ENCODE measurements around the gene TSPAN9.

- no peak for TF ChIP-seq CTCF (IDR thresholded peaks at IDR 0.05)
- TF ChIP-seq POLR2A (IDR thresholded peaks at IDR 0.05), result no peak
Observed at GRCh38 chr12:3250034-3250433, 172.9 kb downstream of the TSPAN9 start.

Measured in lower leg skin (tissue), 3 donors.